ENCODE measurements around the gene RBM7. TPM values are rescaled to one million over a fixed set of nuclear protein-coding genes. Genes with fewer than 3 reads are reported as not detected.
A peak's percentile ranks its signal among the peaks of the same experiment; 100 is the strongest.

Gene RBM7
- total RNA-seq, 1 donor from 2014 or later: 37.6 TPM

- H3K27me3 Mint-ChIP-seq (ENCODE audit: low read depth): no peaks in the 10 kb centered on the region
- no peak overlapping the region for H3K27ac Mint-ChIP-seq (ENCODE audit: unreplicated experiment)
- no peak for TF ChIP-seq CTCF (IDR thresholded peaks at IDR 0.05)
Measured at GRCh38 chr11:114432893-114433292, 32.4 kb downstream of the RBM7 start.

GRCh38 chr11:114433376-114433775 is 32.9 kb downstream of the RBM7 start:
- H3K27ac Mint-ChIP-seq (ENCODE audit: unreplicated experiment): no peak overlapping the region

More at GRCh38 chr11:114432893-114433292, 32.4 kb downstream of the RBM7 start:
- peaks cover 1% of the 10 kb centered on the region for H3K36me3 Mint-ChIP-seq (ENCODE audit: low read depth)
- no peak overlapping the region for H3K4me3 Mint-ChIP-seq (ENCODE audit: unreplicated experiment)
- no peaks in the 10 kb centered on the region for H3K9me3 Mint-ChIP-seq (ENCODE audit: low read depth)
- DNase-seq (ENCODE audit: low spot score): no peak
- peaks cover 2% of the 10 kb centered on the region for H3K4me1 Mint-ChIP-seq (ENCODE audit: low read depth)

GRCh38 chr11:114438303-114438702 is 37.8 kb downstream of the RBM7 start:
- Mint-ChIP-seq H3K4me3 (ENCODE audit: unreplicated experiment) (no peak overlapping the region), H3K27ac (ENCODE audit: unreplicated experiment) (no peak overlapping the region), H3K36me3 (ENCODE audit: low read depth) (peaks cover under 1% of the 10 kb centered on the region), H3K4me1 (ENCODE audit: low read depth) (peaks cover 45% of the 10 kb centered on the region), H3K9me3 (ENCODE audit: low read depth) (no peaks in the 10 kb centered on the region), H3K27me3 (ENCODE audit: low read depth) (no peaks in the 10 kb centered on the region)
- no peak for TF ChIP-seq CTCF (IDR thresholded peaks at IDR 0.05)
- no peak for DNase-seq (ENCODE audit: low spot score)

More at GRCh38 chr11:114433376-114433775, 32.9 kb downstream of the RBM7 start:
- no peak overlapping the region for H3K4me3 Mint-ChIP-seq (ENCODE audit: unreplicated experiment)
- TF ChIP-seq CTCF (IDR thresholded peaks at IDR 0.05): no peak
- no peaks in the 10 kb centered on the region for H3K9me3 Mint-ChIP-seq (ENCODE audit: low read depth)
- peaks cover 1% of the 10 kb centered on the region for H3K36me3 Mint-ChIP-seq (ENCODE audit: low read depth)
- DNase-seq (ENCODE audit: low spot score): no peak
- peaks cover 6% of the 10 kb centered on the region for H3K4me1 Mint-ChIP-seq (ENCODE audit: low read depth)
- H3K27me3 Mint-ChIP-seq (ENCODE audit: low read depth): no peaks in the 10 kb centered on the region

GRCh38 chr11:114439229-114440120 is 39.0 kb downstream of the RBM7 start, which contains the start of gene REXO2:
Gene REXO2, plus strand, starts transcription at chr11:114439467. Its CDS starts 62 bp downstream, at chr11:114439529.
- Mint-ChIP-seq H3K36me3 (ENCODE audit: low read depth) (peaks cover 4% of the 10 kb centered on the region), H3K9me3 (ENCODE audit: low read depth) (no peaks in the 10 kb centered on the region), H3K4me1 (ENCODE audit: low read depth) (peaks cover 56% of the 10 kb centered on the region), H3K27ac (ENCODE audit: unreplicated experiment) (peak within 1 kb of the TSS; percentile 97), H3K27me3 (ENCODE audit: low read depth) (no peaks in the 10 kb centered on the region), H3K4me3 (ENCODE audit: unreplicated experiment) (peak within 1 kb of the TSS; percentile 96)
- DNase-seq (ENCODE audit: low spot score): peak; percentile 97
- peak; percentile 71 for TF ChIP-seq CTCF (IDR thresholded peaks at IDR 0.05)

GRCh38 chr11:114440121-114440860 is 39.8 kb downstream of the RBM7 start:
- H3K4me1 Mint-ChIP-seq (ENCODE audit: low read depth): peaks cover 65% of the 10 kb centered on the region
- no peak for TF ChIP-seq CTCF (IDR thresholded peaks at IDR 0.05)
- DNase-seq (ENCODE audit: low spot score): no peak
- no peaks in the 10 kb centered on the region for H3K9me3 Mint-ChIP-seq (ENCODE audit: low read depth)
- H3K36me3 Mint-ChIP-seq (ENCODE audit: low read depth): peaks cover 6% of the 10 kb centered on the region
- peak overlapping the region; percentile 96 for H3K4me3 Mint-ChIP-seq (ENCODE audit: unreplicated experiment)
- peak overlapping the region; percentile 97 for H3K27ac Mint-ChIP-seq (ENCODE audit: unreplicated experiment)
- no peaks in the 10 kb centered on the region for H3K27me3 Mint-ChIP-seq (ENCODE audit: low read depth)
